A673 (cell line): Measurements from ENCODE around the gene LRP2. TPM values are rescaled to one million over a fixed set of nuclear protein-coding genes. Genes with fewer than 3 reads are reported as not detected.

ENCODE experiments used
- BruUV-seq: library from RNA; stranded (reverse); fragments of 400-500 nt; replicated peaks from 2 replicates; lab custom pipeline; 2021; lab: Mats Ljungman, UMichigan
- CTCF ChIA-PET: fragments of 300-600 bp; sonication (Branson Sonifier 250); formaldehyde crosslinking; loops from one replicate; lab custom pipeline; 2022; ENCODE audit warnings: antibody characterized with exemption; lab: Charles Lee
- POLR2A ChIA-PET: fragments of 300-600 bp; sonication (Branson Sonifier 250); formaldehyde crosslinking; loops from one replicate; lab custom pipeline; 2022; ENCODE audit warnings: antibody characterized with exemption; ENCODE audit not compliant: low non-redundant PET; lab: Charles Lee
- DNase-seq: peaks from one replicate; pipeline ENCODE4 v3.0.0-alpha.2; 2015; ENCODE audit warnings: low spot score
- H3K27ac ChIP-seq: fragments of 200-600 bp; sonication (generic); 2 replicates; pipeline ENCODE4 v1.5.1; 2016; ENCODE audit warnings: mixed run types, low read depth, mild to moderate bottlenecking, mixed read lengths, antibody characterized with exemption, low read length; ENCODE audit not compliant: poor library complexity, severe bottlenecking
- H3K27me3 ChIP-seq: fragments of 200-600 bp; sonication (generic); replicated peaks from 2 replicates; pipeline ENCODE4 v1.6.1; 2017; ENCODE audit warnings: mixed run types, low read depth, mild to moderate bottlenecking, mixed read lengths, antibody characterized with exemption, low read length; ENCODE audit not compliant: insufficient read depth, poor library complexity
- H3K36me3 ChIP-seq: fragments of 200-600 bp; sonication (generic); 2 replicates; pipeline ENCODE4 v1.6.1; 2016; ENCODE audit warnings: mixed run types, mild to moderate bottlenecking, mixed read lengths, antibody characterized with exemption, low read length; ENCODE audit not compliant: insufficient read depth, poor library complexity, severe bottlenecking
- H3K4me1 ChIP-seq: fragments of 200-600 bp; sonication (generic); 2 replicates; pipeline ENCODE4 v1.6.1; 2017; ENCODE audit warnings: mixed run types, mild to moderate bottlenecking, mixed read lengths, antibody characterized with exemption, low read length; ENCODE audit not compliant: insufficient read depth, poor library complexity, severe bottlenecking
- H3K4me3 ChIP-seq: fragments of 200-600 bp; sonication (generic); 2 replicates; pipeline ENCODE4 v1.5.1; 2016; ENCODE audit warnings: low read depth, mixed run types, mild to moderate bottlenecking, mixed read lengths, low read length; ENCODE audit not compliant: poor library complexity, severe bottlenecking
- H3K9me3 ChIP-seq: fragments of 200-600 bp; sonication (generic); 2 replicates; pipeline ENCODE4 v1.6.1; 2016; ENCODE audit warnings: mixed run types, low read depth, mild to moderate bottlenecking, mixed read lengths, antibody characterized with exemption, low read length; ENCODE audit not compliant: poor library complexity, severe bottlenecking
- CTCF ChIP-seq: fragments of 300-800, 200-600 bp; sonication (generic); conservative IDR thresholded peaks from 2 replicates; pipeline ENCODE4 v1.5.1; 2017; ENCODE audit warnings: low read depth, mild to moderate bottlenecking, antibody characterized with exemption, low read length, moderate library complexity, mixed read lengths
- EZH2 ChIP-seq: fragments of 200-600 bp; sonication (generic); IDR thresholded peaks from 2 replicates; pipeline ENCODE4 v1.6.1; 2017; ENCODE audit warnings: borderline replicate concordance, low read depth, mild to moderate bottlenecking, mixed read lengths, antibody characterized with exemption, low read length; ENCODE audit not compliant: poor library complexity, severe bottlenecking
- intact Hi-C: fragments of 100-400 bp; cut with micrococcal nuclease; formaldehyde crosslinking; loops from one replicate; pipeline ENCODE4 v1.10.0; 2022; ENCODE audit not compliant: unreplicated experiment
- total RNA-seq: library from RNA; stranded (reverse); gene quantifications from 2 replicates; pipeline ENCODE4 v1.2.3, GENCODE V29; 2021

LRP2 gene
- total RNA-seq, 1 experiment from 2014 or later, result 0.26 TPM

- no peaks in the 10 kb centered on the region for H3K4me1 ChIP-seq
- intact Hi-C loops, result no loop called here
- H3K27me3 ChIP-seq, result peaks cover 25% of the 10 kb centered on the region
- no peaks in the 10 kb centered on the region for H3K36me3 ChIP-seq
- TF ChIP-seq CTCF, result no peak
- TF ChIP-seq EZH2, result no peak
- BruUV-seq, result no TSS peak
- no peak overlapping the region for H3K4me3 ChIP-seq
- no peak overlapping the region for H3K27ac ChIP-seq
- no peaks in the 10 kb centered on the region for H3K9me3 ChIP-seq
- DNase-seq, result no peak
- CTCF ChIA-PET, result no interaction called here
- POLR2A ChIA-PET, result no interaction called here
These were observed 107.6 kb downstream of the LRP2 start for GRCh38 chr2:169254774-169255173.

DNA sequence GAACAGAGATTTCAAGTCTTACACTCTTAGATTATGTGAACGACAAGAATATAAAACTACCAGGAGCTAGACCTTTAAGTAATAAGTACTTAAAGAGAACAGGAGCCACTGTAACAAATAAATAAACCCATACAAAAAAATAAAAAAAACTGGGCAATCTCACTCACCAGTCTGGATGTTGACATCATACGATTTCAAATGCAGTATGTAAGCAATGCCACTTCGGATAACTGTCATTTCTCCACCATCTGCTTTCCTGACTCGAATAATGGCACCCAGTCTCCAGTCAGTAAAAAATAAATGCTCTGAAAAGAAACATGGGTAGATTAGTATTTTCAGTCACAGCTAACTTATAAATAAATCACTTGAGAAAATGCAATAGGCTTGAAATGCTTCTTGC lies 115.1 kb downstream of the LRP2 start:
- H3K27me3 ChIP-seq, result peaks cover 23% of the 10 kb centered on the region
- no peak overlapping the region for H3K27ac ChIP-seq
- TF ChIP-seq CTCF (no peak), EZH2 (no peak)
- ChIA-PET CTCF (no interaction called here), POLR2A (no interaction called here)
- H3K4me1 ChIP-seq, result no peaks in the 10 kb centered on the region
- H3K36me3 ChIP-seq, result no peaks in the 10 kb centered on the region
- BruUV-seq, result no TSS peak
- intact Hi-C loops, result no loop called here
- DNase-seq, result no peak
- H3K4me3 ChIP-seq, result no peak overlapping the region
- no peaks in the 10 kb centered on the region for H3K9me3 ChIP-seq

DNA sequence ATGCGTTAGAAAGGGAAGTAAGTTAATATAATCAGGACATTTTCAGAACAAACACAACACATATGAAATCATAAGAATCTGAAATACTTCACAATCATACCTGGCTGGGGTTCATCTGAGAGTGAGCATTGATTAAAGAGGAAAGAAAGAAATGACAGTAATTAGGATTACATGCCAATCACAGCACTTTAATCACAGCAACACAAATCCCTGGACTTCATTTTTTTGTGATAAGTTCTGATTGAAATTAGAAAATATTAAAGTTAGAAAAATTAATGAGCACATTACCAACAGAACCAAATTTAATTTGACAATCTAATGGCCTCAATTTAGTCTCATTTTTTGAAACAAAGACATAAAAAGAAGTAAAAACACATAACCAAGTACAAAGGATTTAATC lies 121.9 kb downstream of the LRP2 start:
- Histone ChIP-seq H3K27me3 (peaks cover 17% of the 10 kb centered on the region), H3K4me3 (no peak overlapping the region), H3K27ac (no peak overlapping the region), H3K9me3 (no peaks in the 10 kb centered on the region), H3K36me3 (no peaks in the 10 kb centered on the region), H3K4me1 (no peaks in the 10 kb centered on the region)
- BruUV-seq, result no TSS peak
- DNase-seq, result no peak
- TF ChIP-seq EZH2 (no peak), CTCF (no peak)
- ChIA-PET POLR2A (no interaction called here), CTCF (no interaction called here)
- intact Hi-C loops, result no loop called here
